Tibial nerve (tissue), 4 donors: Measurements from ENCODE around the gene ST7L. TPM values are rescaled to one million over a fixed set of nuclear protein-coding genes. Genes with fewer than 3 reads are reported as not detected.
"Not testable (repeated sequence)": the region's sequence is repeated elsewhere in the genome, so short reads cannot be mapped to it uniquely, and the experiment has no call there.

Experiments
- DNase-seq, 2 donors: peaks; one replicate each; pipeline ENCODE4 v3.0.0-alpha.2; 2019; ENCODE audit warnings: low spot score in 2 of 2
- H3K27ac ChIP-seq, 4 donors: fragments of 200-600 bp; sonication (generic) in 3 of 4; one replicate each; pipeline ENCODE4 v1.5.1; 2017 to 2019; ENCODE audit warnings: mild to moderate bottlenecking in 1 of 4
- H3K27me3 ChIP-seq, 2 donors: fragments of 200-600 bp; sonication (generic) in 1 of 2; one replicate each; pipeline versions ENCODE4 v1.5.1 to v1.6.0; 2017 to 2019
- H3K36me3 ChIP-seq, 3 donors: fragments of 200-600 bp; sonication (generic); one replicate each; pipeline ENCODE4 v1.5.1; 2018 to 2019
- H3K4me1 ChIP-seq, 4 donors: fragments of 200-600 bp; sonication (generic) in 3 of 4; one replicate each; pipeline ENCODE4 v1.5.1; 2017 to 2019
- H3K4me3 ChIP-seq, 4 donors: fragments of 200-600 bp; sonication (generic) in 3 of 4; one replicate each; pipeline ENCODE4 v1.5.1; 2017 to 2019; ENCODE audit warnings: mild to moderate bottlenecking in 1 of 4, moderate library complexity in 1 of 4
- H3K9me3 ChIP-seq, 4 donors: fragments of 200-600 bp; sonication (generic) in 3 of 4; one replicate each; pipeline ENCODE4 v1.5.1; 2017 to 2019
- EP300 ChIP-seq, 2 donors: sonication (generic); formaldehyde crosslinking; IDR thresholded peaks; one replicate each; pipeline ENCODE4 v1.6.1; 2017; ENCODE audit warnings: antibody characterized with exemption in 2 of 2, mild to moderate bottlenecking in 1 of 2
- POLR2A ChIP-seq, 2 donors: fragments of 450-650 bp; IDR thresholded peaks; one replicate each; pipeline ENCODE4 v1.6.1; 2017; ENCODE audit warnings: antibody characterized with exemption in 2 of 2, mild to moderate bottlenecking in 2 of 2, moderate library complexity in 2 of 2
- WGBS, 2 donors: methylation state at CpG; one replicate each; pipeline ENCODE4 v1.1.5; 2018; 5-methylcytosine and 5-hydroxymethylcytosine counted together
- total RNA-seq, 4 donors: library from RNA; depleted of rRNA; stranded (reverse); fragments of >200 nt; gene quantifications; one replicate each; pipeline ENCODE4 v1.1.0, GENCODE V29; 2016
- TF ChIP-seq, protein P1 (sequence below), 5 experiments: fragments of 200-600 bp in 3 of 5; fragments of 450-650 bp in 2 of 5; sonication (generic) in 3 of 5; IDR thresholded peaks; one replicate each; pipeline ENCODE4 v1.5.1; 2016 to 2019; ENCODE audit warnings: antibody characterized with exemption in 5 of 5, mild to moderate bottlenecking in 3 of 5, moderate library complexity in 2 of 5

ST7L gene
- total RNA-seq: 10 to 100 TPM; 18.4 to 24.0 (median 20.4) TPM

GRCh38 chr1:112618721-112619517 lies at the start of gene ST7L:
Gene ST7L (minus strand): TSS chr1:112619141. CDS start chr1:112619113, 28 bp downstream.
- Histone ChIP-seq H3K4me3 (peak within 1 kb of the TSS; percentile 61 to 95 (median 76)), H3K27me3 (no peaks in the 10 kb centered on the region), H3K36me3 (peaks cover 0 to 25% (median 0%) of the 10 kb centered on the region in 3 donors), H3K27ac (peak within 1 kb of the TSS; percentile 91 to 98 (median 96)), H3K4me1 (peaks cover 0 to 54% (median 19%) of the 10 kb centered on the region in 4 donors), H3K9me3 (no peaks in the 10 kb centered on the region)
- peak; percentile 60 to 79 for DNase-seq
- TF ChIP-seq EP300 (IDR thresholded peaks at IDR 0.05): peak in 1 of 2 donors; percentile 0
- TF ChIP-seq, protein P1, sequence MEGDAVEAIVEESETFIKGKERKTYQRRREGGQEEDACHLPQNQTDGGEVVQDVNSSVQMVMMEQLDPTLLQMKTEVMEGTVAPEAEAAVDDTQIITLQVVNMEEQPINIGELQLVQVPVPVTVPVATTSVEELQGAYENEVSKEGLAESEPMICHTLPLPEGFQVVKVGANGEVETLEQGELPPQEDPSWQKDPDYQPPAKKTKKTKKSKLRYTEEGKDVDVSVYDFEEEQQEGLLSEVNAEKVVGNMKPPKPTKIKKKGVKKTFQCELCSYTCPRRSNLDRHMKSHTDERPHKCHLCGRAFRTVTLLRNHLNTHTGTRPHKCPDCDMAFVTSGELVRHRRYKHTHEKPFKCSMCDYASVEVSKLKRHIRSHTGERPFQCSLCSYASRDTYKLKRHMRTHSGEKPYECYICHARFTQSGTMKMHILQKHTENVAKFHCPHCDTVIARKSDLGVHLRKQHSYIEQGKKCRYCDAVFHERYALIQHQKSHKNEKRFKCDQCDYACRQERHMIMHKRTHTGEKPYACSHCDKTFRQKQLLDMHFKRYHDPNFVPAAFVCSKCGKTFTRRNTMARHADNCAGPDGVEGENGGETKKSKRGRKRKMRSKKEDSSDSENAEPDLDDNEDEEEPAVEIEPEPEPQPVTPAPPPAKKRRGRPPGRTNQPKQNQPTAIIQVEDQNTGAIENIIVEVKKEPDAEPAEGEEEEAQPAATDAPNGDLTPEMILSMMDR (IDR thresholded peaks at IDR 0.05): no peak
- TF ChIP-seq POLR2A (IDR thresholded peaks at IDR 0.05): no peak
- WGBS, 2 donors: 0% methylated on average over 26 to 42 of the region's 48 CpGs

DNA sequence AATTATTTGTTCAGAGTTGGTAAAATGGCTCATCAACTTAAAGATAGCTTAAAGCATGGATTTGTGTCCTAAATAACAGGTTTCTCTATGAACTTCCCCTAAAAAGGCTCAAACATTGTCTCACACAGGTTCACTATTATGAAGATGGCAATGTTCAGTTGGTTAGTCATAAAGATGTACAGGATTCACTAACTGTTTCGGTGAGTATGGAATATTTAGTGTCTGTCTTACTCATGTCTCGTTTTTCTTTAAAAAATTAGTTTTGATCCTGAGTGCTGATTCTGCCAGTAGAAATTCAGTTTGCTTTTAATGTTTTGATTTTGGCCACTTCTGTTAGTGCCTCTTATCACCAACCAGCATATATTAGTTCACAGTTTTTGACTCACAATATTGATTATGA lies 48.0 kb upstream of the ST7L start:
- TF ChIP-seq POLR2A (IDR thresholded peaks at IDR 0.05): no peak
- Histone ChIP-seq H3K36me3 (peaks cover 0 to 97% (median 12%) of the 10 kb centered on the region in 3 donors), H3K9me3 (no peaks in the 10 kb centered on the region), H3K27me3 (no peaks in the 10 kb centered on the region), H3K27ac (no peak overlapping the region), H3K4me3 (no peak overlapping the region), H3K4me1 (no peaks in the 10 kb centered on the region)
- 94 to 97% methylated on average over 2 of the region's 2 CpGs for WGBS, 2 donors
- DNase-seq: no peak

DNA sequence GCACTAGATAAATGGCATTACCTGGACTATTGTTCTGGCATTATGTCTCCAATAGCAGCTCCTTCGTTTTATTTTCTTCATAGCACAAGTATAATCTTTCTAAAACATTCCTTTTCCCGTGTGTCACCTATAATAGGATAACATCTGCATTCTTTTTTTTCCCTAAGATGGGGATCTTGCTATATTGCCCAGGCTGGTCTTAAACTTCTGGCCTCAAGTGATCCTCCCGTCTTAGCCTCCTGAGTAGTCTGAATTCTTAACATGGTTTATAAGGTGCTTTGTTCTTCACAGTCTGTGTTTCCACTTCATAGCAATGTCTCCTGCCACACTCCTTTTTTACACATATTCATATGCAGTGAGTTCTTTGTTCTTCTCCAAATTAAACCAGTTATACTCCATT lies 46.9 kb upstream of the ST7L start:
- H3K9me3 ChIP-seq: no peaks in the 10 kb centered on the region
- H3K36me3 ChIP-seq: peaks cover 0 to 99% (median 12%) of the 10 kb centered on the region in 3 donors
- no peak overlapping the region for H3K4me3 ChIP-seq
- H3K4me1 ChIP-seq: no peaks in the 10 kb centered on the region
- H3K27me3 ChIP-seq: no peaks in the 10 kb centered on the region
- DNase-seq: no peak
- TF ChIP-seq EP300 (IDR thresholded peaks at IDR 0.05): no peak
- TF ChIP-seq, protein P1 (IDR thresholded peaks at IDR 0.05): no peak
- no peak for TF ChIP-seq POLR2A (IDR thresholded peaks at IDR 0.05)
- WGBS, 2 donors: 93% methylated on average over 3 of the region's 3 CpGs
- H3K27ac ChIP-seq: no peak overlapping the region

GRCh38 chr1:112651205-112651604 lies 32.3 kb upstream of the ST7L start:
- DNase-seq: no peak
- Histone ChIP-seq H3K4me3 (no peak overlapping the region), H3K9me3 (no peaks in the 10 kb centered on the region), H3K27me3 (no peaks in the 10 kb centered on the region), H3K4me1 (peaks cover 0 to 3% (median 0%) of the 10 kb centered on the region in 4 donors), H3K36me3 (peaks cover 0 to 75% (median 0%) of the 10 kb centered on the region in 3 donors), H3K27ac (no peak overlapping the region)
- WGBS, 2 donors: 96 to 100% methylated on average over 1 of the region's 1 CpG
- no peak for TF ChIP-seq EP300 (IDR thresholded peaks at IDR 0.05)
- no peak for TF ChIP-seq POLR2A (IDR thresholded peaks at IDR 0.05)

DNA sequence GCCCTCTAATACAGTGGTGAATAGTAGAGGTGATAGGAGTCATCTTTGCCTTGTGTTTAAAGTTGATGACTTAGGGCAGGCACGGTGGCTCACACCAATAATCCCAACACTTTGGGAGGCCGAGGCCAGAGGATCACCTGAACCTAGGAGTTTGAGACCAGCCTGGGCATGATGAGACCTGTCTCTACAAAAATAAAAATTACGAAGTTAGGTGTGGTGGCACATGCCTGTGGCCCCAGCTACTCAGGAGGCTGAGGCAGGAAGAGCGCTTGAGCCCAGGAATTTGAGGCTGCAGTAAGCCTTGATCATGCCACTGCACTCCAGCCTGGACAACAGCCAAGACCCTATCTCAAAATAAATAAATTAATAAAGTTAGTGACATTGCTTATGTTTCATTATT lies 27.3 kb upstream of the ST7L start:
- Histone ChIP-seq H3K4me1 (peaks cover 0 to 16% (median 0%) of the 10 kb centered on the region in 4 donors), H3K4me3 (no peak overlapping the region), H3K36me3 (peaks cover 0 to 42% (median 0%) of the 10 kb centered on the region in 3 donors), H3K27me3 (no peaks in the 10 kb centered on the region), H3K27ac (no peak overlapping the region), H3K9me3 (no peaks in the 10 kb centered on the region)
- DNase-seq: no peak
- no peak for TF ChIP-seq EP300 (IDR thresholded peaks at IDR 0.05)
- WGBS, 2 donors: 93 to 97% methylated on average over 4 of the region's 4 CpGs

DNA sequence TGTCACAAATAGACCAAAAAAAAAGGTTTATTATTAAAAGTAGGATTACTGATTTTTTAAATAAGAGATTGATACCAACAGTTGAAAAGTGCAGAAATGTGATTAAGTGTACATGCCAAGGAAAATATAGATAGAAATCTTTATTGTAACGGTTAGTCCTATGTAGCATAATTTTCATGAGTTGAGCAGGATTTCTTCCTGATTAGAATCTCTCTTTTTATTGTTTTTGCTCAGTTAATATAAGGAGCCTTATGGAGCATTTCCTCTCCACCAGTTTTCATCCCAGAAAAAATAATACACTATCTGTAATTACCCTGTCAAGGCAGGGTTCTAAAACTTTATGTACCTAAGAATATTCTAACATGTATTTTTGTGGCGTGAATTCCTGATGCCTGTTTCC lies 24.1 kb upstream of the ST7L start:
- no peaks in the 10 kb centered on the region for H3K27me3 ChIP-seq
- H3K9me3 ChIP-seq: no peaks in the 10 kb centered on the region
- TF ChIP-seq, protein P1 (IDR thresholded peaks at IDR 0.05): no peak
- no peak for TF ChIP-seq POLR2A (IDR thresholded peaks at IDR 0.05)
- TF ChIP-seq EP300 (IDR thresholded peaks at IDR 0.05): no peak
- 75 to 85% methylated on average over 2 of the region's 2 CpGs for WGBS, 2 donors
- no peak for DNase-seq
- H3K4me1 ChIP-seq: peaks cover 0 to 35% (median under 1%) of the 10 kb centered on the region in 4 donors
- H3K27ac ChIP-seq: no peak overlapping the region
- no peak overlapping the region for H3K4me3 ChIP-seq
- peaks cover 0 to 14% (median 0%) of the 10 kb centered on the region in 3 donors for H3K36me3 ChIP-seq

DNA sequence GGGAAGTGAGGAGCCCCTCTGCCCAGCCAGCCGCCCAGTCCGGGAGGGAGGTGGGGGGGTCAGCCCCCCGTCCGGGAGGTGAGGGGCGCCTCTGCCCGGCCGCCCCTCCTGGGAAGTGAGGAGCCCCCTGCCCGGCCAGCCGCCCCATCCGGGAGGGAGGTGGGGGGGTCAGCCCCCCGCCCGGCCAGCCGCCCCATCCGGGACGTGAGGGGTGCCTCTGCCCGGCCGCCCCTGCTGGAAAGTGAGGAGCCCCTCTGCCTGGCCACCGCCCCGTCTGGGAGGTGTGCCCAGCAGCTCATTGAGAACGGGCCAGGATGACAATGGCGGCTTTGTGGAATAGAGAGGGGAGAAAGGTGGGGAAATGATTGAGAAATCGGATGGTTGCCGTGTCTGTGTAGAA lies 21.5 kb upstream of the ST7L start:
- peaks cover 0 to 54% (median 18%) of the 10 kb centered on the region in 4 donors for H3K4me1 ChIP-seq
- H3K9me3 ChIP-seq, DNase-seq, H3K36me3 ChIP-seq, H3K27me3 ChIP-seq, H3K4me3 ChIP-seq, H3K27ac ChIP-seq: not testable (repeated sequence)
- WGBS, 2 donors: 42 to 75% methylated on average over 9 to 15 of the region's 23 CpGs
